G401 (cell line): ENCODE data around the gene PCDHB1. TPM values are rescaled to one million over a fixed set of nuclear protein-coding genes. Genes with fewer than 3 reads are reported as not detected.
"Not testable (repeated sequence)": the region's sequence is repeated elsewhere in the genome, so short reads cannot be mapped to it uniquely, and the experiment has no call there.

Source experiments
- DNase-seq: peaks from one replicate; pipeline ENCODE4 v3.0.0-alpha.2; 2015; ENCODE audit warnings: low spot score
- in situ Hi-C: cut with HindIII; loops from 2 replicates; pipeline ENCODE4 v1.10.0; 2016; ENCODE audit warnings: low sequenced_read_pairs, mixed read lengths
- total RNA-seq: library from RNA; depleted of rRNA; stranded (reverse); fragments of >200 nt; shearing (Covaris generic); gene quantifications from 2 replicates; pipeline ENCODE4 v1.2.3, GENCODE V29; 2014; rRNA removed

The PCDHB1 gene
- total RNA-seq, 1 experiment from 2014 or later: not detected

GRCh38 chr5:141051521-141051866, 320 bp downstream of the PCDHB1 start:
- in situ Hi-C loops: no loop called here
- no peak for DNase-seq

GRCh38 chr5:141077826-141078225, 26.7 kb downstream of the PCDHB1 start:
- in situ Hi-C loops: no loop called here
- DNase-seq: no peak

- DNase-seq: no peak
- in situ Hi-C loops: no loop called here
Observed at GRCh38 chr5:141082228-141082627, 31.1 kb downstream of the PCDHB1 start.

DNA sequence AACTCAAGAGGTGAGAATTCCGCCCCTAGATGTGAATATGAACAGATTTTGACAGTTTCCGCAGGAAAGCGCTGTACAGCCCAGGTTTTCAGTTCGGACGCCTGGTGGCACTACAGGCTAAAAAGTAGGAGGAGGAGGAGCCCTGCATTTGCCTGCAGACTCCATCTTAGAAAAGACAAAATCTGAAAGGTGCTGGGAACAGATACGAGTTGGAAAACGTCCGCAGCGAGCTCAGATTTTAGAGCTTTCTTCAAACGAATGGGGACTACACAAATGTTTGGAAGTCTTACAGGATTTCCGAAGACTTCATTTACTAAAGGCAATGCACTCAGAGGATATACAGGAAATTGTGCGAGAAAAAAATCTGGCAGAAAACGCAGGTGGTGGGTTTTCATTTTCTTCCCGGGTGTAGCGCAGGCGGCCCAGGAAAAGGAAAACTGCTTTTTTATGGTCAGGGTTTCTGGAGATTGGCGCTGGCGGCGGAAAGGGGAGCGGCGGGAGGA, 33.4 kb downstream of the PCDHB1 start:
- DNase-seq: peak; percentile 45
- in situ Hi-C loops: no loop called here

DNA sequence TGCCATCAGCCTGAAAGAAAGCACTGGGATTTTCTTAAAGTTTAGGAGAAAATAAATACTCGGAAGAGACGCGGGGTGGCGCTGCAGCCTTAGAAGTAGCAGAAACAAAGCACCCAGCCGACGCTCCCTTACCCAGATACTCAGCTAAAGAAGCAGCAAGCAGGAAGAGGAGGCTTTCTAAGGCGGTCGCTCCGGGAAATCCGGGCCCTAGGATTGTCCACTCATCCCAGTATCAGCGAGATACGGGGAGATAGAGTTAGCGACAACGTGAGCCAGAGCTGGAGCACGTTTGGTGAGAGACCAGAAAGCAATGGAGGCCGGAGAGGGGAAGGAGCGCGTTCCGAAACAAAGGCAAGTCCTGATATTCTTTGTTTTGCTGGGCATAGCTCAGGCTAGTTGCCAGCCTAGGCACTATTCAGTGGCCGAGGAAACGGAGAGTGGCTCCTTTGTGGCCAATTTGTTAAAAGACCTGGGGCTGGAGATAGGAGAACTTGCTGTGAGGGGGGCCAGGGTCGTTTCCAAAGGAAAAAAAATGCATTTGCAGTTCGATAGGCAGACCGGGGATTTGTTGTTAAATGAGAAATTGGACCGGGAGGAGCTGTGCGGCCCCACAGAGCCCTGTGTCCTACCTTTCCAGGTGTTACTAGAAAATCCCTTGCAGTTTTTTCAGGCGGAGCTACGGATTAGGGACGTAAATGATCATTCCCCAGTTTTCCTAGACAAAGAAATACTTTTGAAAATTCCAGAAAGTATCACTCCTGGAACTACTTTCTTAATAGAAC, 43.5 kb downstream of the PCDHB1 start, which contains the start of gene PCDHB2:
Gene PCDHB2, plus strand, starts transcription at position 135 of the 782 bp plus-strand sequence. Its CDS starts 176 bp downstream, at position 311.
- peak; percentile 78 for DNase-seq
- in situ Hi-C loops: no loop called here

GRCh38 chr5:141095263-141095641, 44.1 kb downstream of the PCDHB1 start:
- in situ Hi-C loops: no loop called here
- DNase-seq: no peak

- DNase-seq, in situ Hi-C loops: not testable (repeated sequence)
Observed at GRCh38 chr5:141096181-141096580, 45.0 kb downstream of the PCDHB1 start.

DNA sequence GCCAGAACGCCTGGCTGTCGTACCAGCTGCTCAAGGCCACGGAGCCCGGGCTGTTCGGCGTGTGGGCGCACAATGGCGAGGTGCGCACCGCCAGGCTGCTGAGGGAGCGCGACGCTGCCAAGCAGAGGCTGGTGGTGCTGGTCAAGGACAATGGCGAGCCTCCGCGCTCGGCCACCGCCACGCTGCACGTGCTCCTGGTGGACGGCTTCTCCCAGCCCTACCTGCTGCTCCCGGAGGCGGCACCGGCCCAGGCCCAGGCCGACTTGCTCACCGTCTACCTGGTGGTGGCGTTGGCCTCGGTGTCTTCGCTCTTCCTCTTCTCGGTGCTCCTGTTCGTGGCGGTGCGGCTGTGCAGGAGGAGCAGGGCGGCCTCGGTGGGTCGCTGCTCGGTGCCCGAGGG, 45.4 kb downstream of the PCDHB1 start:
- DNase-seq, in situ Hi-C loops: not testable (repeated sequence)

DNA sequence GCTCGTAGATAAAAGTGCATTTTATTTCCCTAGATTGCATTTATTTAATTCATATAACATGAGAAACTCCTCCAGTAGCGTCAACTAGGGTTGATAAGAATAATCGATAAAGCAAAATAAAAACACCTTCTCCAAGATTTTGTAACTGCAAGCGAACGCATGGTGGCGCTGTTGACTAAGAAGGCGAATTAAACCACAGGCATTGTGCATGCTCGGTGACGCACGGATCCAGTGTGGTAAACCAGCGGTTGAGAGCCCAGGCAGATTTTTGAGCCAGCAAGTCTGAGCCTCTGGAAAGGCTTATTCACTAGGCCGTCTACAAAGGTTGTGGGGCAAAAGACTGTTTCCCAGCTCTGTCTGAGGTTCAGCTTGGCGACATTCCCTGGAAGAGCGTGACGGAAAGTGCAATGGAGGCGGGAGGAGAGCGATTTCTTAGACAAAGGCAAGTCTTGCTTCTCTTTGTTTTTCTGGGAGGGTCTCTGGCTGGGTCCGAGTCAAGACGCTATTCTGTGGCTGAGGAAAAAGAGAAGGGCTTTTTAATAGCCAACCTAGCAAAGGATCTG, 49.1 kb downstream of the PCDHB1 start, which contains the start of gene PCDHB3:
Gene PCDHB3, plus strand, starts transcription at position 231 of the 563 bp plus-strand sequence. Its CDS starts 177 bp downstream, at position 408.
- peak; percentile 48 for DNase-seq
- in situ Hi-C loops: no loop called here

GRCh38 chr5:141101059-141101458, 49.9 kb downstream of the PCDHB1 start:
- no peak for DNase-seq

DNA sequence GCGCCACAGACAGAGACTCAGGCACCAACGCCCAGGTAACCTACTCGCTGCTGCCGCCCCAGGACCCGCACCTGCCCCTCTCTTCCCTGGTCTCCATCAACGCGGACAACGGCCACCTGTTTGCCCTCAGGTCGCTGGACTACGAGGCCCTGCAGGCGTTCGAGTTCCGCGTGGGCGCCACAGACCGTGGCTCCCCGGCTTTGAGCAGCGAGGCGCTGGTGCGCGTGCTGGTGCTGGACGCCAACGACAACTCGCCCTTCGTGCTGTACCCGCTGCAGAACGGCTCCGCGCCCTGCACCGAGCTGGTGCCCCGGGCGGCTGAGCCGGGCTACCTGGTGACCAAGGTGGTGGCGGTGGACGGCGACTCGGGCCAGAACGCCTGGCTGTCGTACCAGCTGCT, 50.9 kb downstream of the PCDHB1 start:
- in situ Hi-C loops: not testable (repeated sequence)

More at GRCh38 chr5:141101059-141101458, 49.9 kb downstream of the PCDHB1 start:
- in situ Hi-C loops: no loop called here

DNA sequence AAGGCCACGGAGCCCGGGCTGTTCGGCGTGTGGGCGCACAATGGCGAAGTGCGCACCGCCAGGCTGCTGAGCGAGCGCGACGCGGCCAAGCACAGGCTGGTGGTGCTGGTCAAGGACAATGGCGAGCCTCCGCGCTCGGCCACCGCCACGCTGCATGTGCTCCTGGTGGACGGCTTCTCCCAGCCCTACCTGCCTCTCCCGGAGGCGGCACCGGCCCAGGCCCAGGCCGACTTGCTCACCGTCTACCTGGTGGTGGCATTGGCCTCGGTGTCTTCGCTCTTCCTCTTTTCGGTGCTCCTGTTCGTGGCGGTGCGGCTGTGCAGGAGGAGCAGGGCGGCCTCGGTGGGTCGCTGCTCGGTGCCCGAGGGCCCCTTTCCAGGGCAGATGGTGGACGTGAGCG, 51.3 kb downstream of the PCDHB1 start:
- in situ Hi-C loops, DNase-seq: not testable (repeated sequence)

More for the DNA sequence above, 50.9 kb downstream of the PCDHB1 start:
- DNase-seq: not testable (repeated sequence)

DNA sequence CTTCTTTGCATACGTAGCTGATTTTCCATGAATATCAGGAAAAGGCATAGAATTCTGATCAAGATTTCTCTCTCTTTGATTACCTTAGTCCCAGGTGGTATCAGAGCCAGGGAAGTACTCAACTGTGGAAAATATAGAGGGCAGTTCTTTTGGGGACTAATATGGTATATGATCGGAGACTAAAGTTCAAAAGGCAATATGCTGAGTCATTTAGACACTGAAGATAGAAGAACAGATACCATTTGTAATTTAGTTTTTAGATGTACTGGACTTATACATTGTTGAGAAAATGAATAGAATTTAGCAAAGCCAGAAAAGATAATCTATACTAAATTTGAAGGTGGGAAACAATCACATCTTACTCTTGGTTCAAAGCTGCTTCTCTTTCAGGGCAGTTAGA, 54.2 kb downstream of the PCDHB1 start:
- in situ Hi-C loops: no loop called here
- DNase-seq: no peak

Other genes with a start within 250 kb of the PCDHB1 start
- 4.2 and 5.4 TPM in 2 replicates for gene PCDHA4, start 244.3 kb upstream of the PCDHB1 start, total RNA-seq
- gene PCDHA5, start 229.8 kb upstream of the PCDHB1 start, total RNA-seq: under 0.01 and 0.31 TPM in 2 replicates
- gene PCDHA6, start 223.4 kb upstream of the PCDHB1 start, total RNA-seq: not detected in 2 replicates
- 0.43 TPM in 1 of 2 replicates, not detected in the other for gene PCDHA7, start 217.1 kb upstream of the PCDHB1 start, total RNA-seq
- gene PCDHA8, start 210.2 kb upstream of the PCDHB1 start, total RNA-seq: 0.03 TPM in 1 of 2 replicates, not detected in the other
- gene PCDHA9, start 203.0 kb upstream of the PCDHB1 start, total RNA-seq: not detected in 2 replicates
- gene PCDHA10, start 195.5 kb upstream of the PCDHB1 start, total RNA-seq: under 0.01 and 0.06 TPM in 2 replicates
- 6.6 and 7.1 TPM in 2 replicates for gene PCDHA11, start 182.4 kb upstream of the PCDHB1 start, total RNA-seq
- 3.0 and 8.2 TPM in 2 replicates for gene PCDHA12, start 176.1 kb upstream of the PCDHB1 start, total RNA-seq
- gene PCDHA13, start 169.2 kb upstream of the PCDHB1 start, total RNA-seq: 0.54 and 0.86 TPM in 2 replicates
- 6.5 and 9.5 TPM in 2 replicates for gene PCDHAC1, start 125.1 kb upstream of the PCDHB1 start, total RNA-seq
- gene PCDHAC2, start 84.9 kb upstream of the PCDHB1 start, total RNA-seq: 7.8 and 8.0 TPM in 2 replicates
- gene PCDHB2, start 43.2 kb downstream of the PCDHB1 start, total RNA-seq: 11.6 and 17.6 TPM in 2 replicates
- gene PCDHB3, start 49.1 kb downstream of the PCDHB1 start, total RNA-seq: 0.92 and 2.4 TPM in 2 replicates
- gene PCDHB4, start 70.4 kb downstream of the PCDHB1 start, total RNA-seq: 0.06 TPM in 1 of 2 replicates, not detected in the other
- not detected in 2 replicates for gene PCDHB5, start 83.8 kb downstream of the PCDHB1 start, total RNA-seq
- gene PCDHB6, start 98.7 kb downstream of the PCDHB1 start, total RNA-seq: not detected in 2 replicates
- not detected in 2 replicates for gene PCDHB7, start 121.3 kb downstream of the PCDHB1 start, total RNA-seq
- 0.10 TPM in 1 of 2 replicates, not detected in the other for gene PCDHB8, start 126.4 kb downstream of the PCDHB1 start, total RNA-seq
- gene PCDHB16, start 131.0 kb downstream of the PCDHB1 start, total RNA-seq: 0.25 and 1.3 TPM in 2 replicates
- 0.18 and 7.3 TPM in 2 replicates for gene PCDHB9, start 135.8 kb downstream of the PCDHB1 start, total RNA-seq
- 0.44 TPM in 1 of 2 replicates, not detected in the other for gene PCDHB10, start 141.0 kb downstream of the PCDHB1 start, total RNA-seq
- gene PCDHB11, start 148.3 kb downstream of the PCDHB1 start, total RNA-seq: 0.10 and 1.4 TPM in 2 replicates
- gene PCDHB12, start 157.3 kb downstream of the PCDHB1 start, total RNA-seq: not detected in 2 replicates
- gene PCDHB13, start 162.5 kb downstream of the PCDHB1 start, total RNA-seq: not detected in 2 replicates
- 0.27 and 0.55 TPM in 2 replicates for gene PCDHB14, start 172.0 kb downstream of the PCDHB1 start, total RNA-seq
- not detected in 2 replicates for gene PCDHB15, start 194.0 kb downstream of the PCDHB1 start, total RNA-seq